Measurements from ENCODE around the gene COX4I2. TPM values are rescaled to one million over a fixed set of nuclear protein-coding genes. Genes with fewer than 3 reads are reported as not detected.

Gene COX4I2
- polyA plus RNA-seq, 3 donors, result not detected

- H3K4me3 Mint-ChIP-seq, result no peak overlapping the region
- Histone ChIP-seq H3K4me2 (replicated peaks; ENCODE audit: extremely low read depth, low read length, poor library complexity, severe bottlenecking) (no peak overlapping the region), H4K20me1 (ENCODE audit: insufficient read depth, low read length) (no peaks in the 10 kb centered on the region), H3K9me3 (replicated peaks in 1 of 2; ENCODE audit: control insufficient read depth in 1 of 2, insufficient read depth in 1 of 2, low read length in 2 of 2) (no peaks in the 10 kb centered on the region), H3K79me2 (ENCODE audit: insufficient read depth, low read length) (no peaks in the 10 kb centered on the region), H3K27ac (ENCODE audit: low read depth in 1 of 2, low read length in 2 of 2) (no peak overlapping the region), H3K36me3 (replicated peaks in 1 of 2; ENCODE audit: control insufficient read depth in 1 of 2, insufficient read depth in 2 of 2, low read length in 2 of 2) (no peaks in the 10 kb centered on the region), H3K9ac (ENCODE audit: insufficient read depth, low read length, poor library complexity, severe bottlenecking) (no peak overlapping the region), H3K4me1 (ENCODE audit: control insufficient read depth in 1 of 2, insufficient read depth in 2 of 2, low read length in 2 of 2) (peaks cover 40 to 46% of the 10 kb centered on the region in 2 donors), H2AFZ (ENCODE audit: insufficient read depth, low read depth, low read length, poor library complexity, severe bottlenecking) (no peak overlapping the region), H3K27me3 (ENCODE audit: control insufficient read depth in 2 of 2, insufficient read depth in 2 of 2, low read length in 2 of 2) (no peaks in the 10 kb centered on the region), H3K4me3 (replicated peaks in 1 of 3; ENCODE audit: low read depth in 2 of 3, low read length in 3 of 3) (no peak overlapping the region)
- no peak overlapping the region for H3K27ac Mint-ChIP-seq
- peaks cover 38% of the 10 kb centered on the region for H3K4me1 Mint-ChIP-seq
- peaks cover 0 to under 1% (median 0%) of the 10 kb centered on the region in 7 donors for H3K9me3 Mint-ChIP-seq
- H3K36me3 Mint-ChIP-seq, result peaks cover 0 to 3% of the 10 kb centered on the region in 2 donors
- H3K27me3 Mint-ChIP-seq (ENCODE audit: low read depth in 3 of 3), result peaks cover 0 to 6% (median 0%) of the 10 kb centered on the region in 3 donors
- WGBS (ENCODE audit: insufficient coverage), result no CpG with 5 or more reads among the region's 8 CpGs
- intact Hi-C loops (cut with micrococcal nuclease), result no loop called here
- no peak for TF ChIP-seq CTCF (IDR thresholded peaks at IDR 0.05)
- no peak for DNase-seq
These were observed 22.3 kb upstream of the COX4I2 start for GRCh38 chr20:31615416-31615815.

GRCh38 chr20:31617432-31618104 lies 20.1 kb upstream of the COX4I2 start:
- Histone ChIP-seq H2AFZ (ENCODE audit: insufficient read depth, low read depth, low read length, poor library complexity, severe bottlenecking) (peak overlapping the region; percentile 49), H3K27me3 (ENCODE audit: control insufficient read depth in 2 of 2, insufficient read depth in 2 of 2, low read length in 2 of 2) (no peaks in the 10 kb centered on the region), H3K9me3 (replicated peaks in 1 of 2; ENCODE audit: control insufficient read depth in 1 of 2, insufficient read depth in 1 of 2, low read length in 2 of 2) (no peaks in the 10 kb centered on the region), H3K36me3 (replicated peaks in 1 of 2; ENCODE audit: control insufficient read depth in 1 of 2, insufficient read depth in 2 of 2, low read length in 2 of 2) (no peaks in the 10 kb centered on the region), H3K4me2 (replicated peaks; ENCODE audit: extremely low read depth, low read length, poor library complexity, severe bottlenecking) (peak overlapping the region; percentile 47), H3K9ac (ENCODE audit: insufficient read depth, low read length, poor library complexity, severe bottlenecking) (no peak overlapping the region), H3K79me2 (ENCODE audit: insufficient read depth, low read length) (no peaks in the 10 kb centered on the region), H4K20me1 (ENCODE audit: insufficient read depth, low read length) (no peaks in the 10 kb centered on the region), H3K4me3 (replicated peaks in 1 of 3; ENCODE audit: low read depth in 2 of 3, low read length in 3 of 3) (peak overlapping the region in 1 of 3 experiments; percentile 42), H3K27ac (ENCODE audit: low read depth in 1 of 2, low read length in 2 of 2) (peak overlapping the region; percentile 54 to 67), H3K4me1 (ENCODE audit: control insufficient read depth in 1 of 2, insufficient read depth in 2 of 2, low read length in 2 of 2) (peaks cover 19 to 24% of the 10 kb centered on the region in 2 donors)
- Mint-ChIP-seq H3K4me1 (peaks cover 28% of the 10 kb centered on the region), H3K27me3 (ENCODE audit: low read depth in 3 of 3) (peaks cover 0 to 6% (median 0%) of the 10 kb centered on the region in 3 donors), H3K27ac (peak overlapping the region; percentile 71 to 94 (median 85)), H3K9me3 (no peaks in the 10 kb centered on the region), H3K36me3 (peaks cover 0 to 3% of the 10 kb centered on the region in 2 donors), H3K4me3 (peak overlapping the region; percentile 30 to 63)
- peak; percentile 62 to 75 (median 72) for DNase-seq
- intact Hi-C loops (cut with micrococcal nuclease), result no loop called here
- 0% methylated on average over 3 of the region's 6 CpGs for WGBS (ENCODE audit: insufficient coverage)
- TF ChIP-seq CTCF (IDR thresholded peaks at IDR 0.05), result no peak
